ENCODE results near the gene SETBP1.

Gene SETBP1

GRCh38 chr18:44849361-44849760 lies 168.7 kb downstream of the SETBP1 start:
- DNase-seq, result no peak

- no peak for DNase-seq
These were observed 169.3 kb downstream of the SETBP1 start for GRCh38 chr18:44850001-44850400.

GRCh38 chr18:44851856-44852621 lies 171.4 kb downstream of the SETBP1 start:
- no peak for DNase-seq

GRCh38 chr18:44852818-44853217 lies 172.1 kb downstream of the SETBP1 start:
- no peak for DNase-seq

- DNase-seq, result no peak
These were observed 172.7 kb downstream of the SETBP1 start for GRCh38 chr18:44853430-44853829.

- DNase-seq, result no peak
These were observed 175.0 kb downstream of the SETBP1 start for GRCh38 chr18:44855681-44856080.

GRCh38 chr18:44856157-44856556 lies 175.5 kb downstream of the SETBP1 start:
- no peak for DNase-seq

- no peak for DNase-seq
These were observed 176.4 kb downstream of the SETBP1 start for GRCh38 chr18:44857081-44857480.

- DNase-seq, result no peak
These were observed 177.2 kb downstream of the SETBP1 start for GRCh38 chr18:44857744-44858491.

GRCh38 chr18:44859263-44859662 lies 178.6 kb downstream of the SETBP1 start:
- no peak for DNase-seq

- no peak for DNase-seq
These were observed 179.2 kb downstream of the SETBP1 start for GRCh38 chr18:44859751-44860439.

- no peak for DNase-seq
These were observed 181.4 kb downstream of the SETBP1 start for GRCh38 chr18:44862112-44862511.

GRCh38 chr18:44866103-44866502 lies 185.4 kb downstream of the SETBP1 start:
- DNase-seq, result no peak

- no peak for DNase-seq
These were observed 188.8 kb downstream of the SETBP1 start for GRCh38 chr18:44869533-44869932.

- peak; percentile 82 for DNase-seq
These were observed 190.2 kb downstream of the SETBP1 start for GRCh38 chr18:44870631-44871502.

GRCh38 chr18:44871771-44872170 lies 191.1 kb downstream of the SETBP1 start:
- no peak for DNase-seq

- DNase-seq, result no peak
These were observed 195.3 kb downstream of the SETBP1 start for GRCh38 chr18:44876024-44876423.

- no peak for DNase-seq
These were observed 196.1 kb downstream of the SETBP1 start for GRCh38 chr18:44876755-44877154.

- DNase-seq, result no peak
These were observed 197.6 kb downstream of the SETBP1 start for GRCh38 chr18:44878335-44878734.

GRCh38 chr18:44880170-44880569 lies 199.5 kb downstream of the SETBP1 start:
- DNase-seq, result no peak

GRCh38 chr18:44881461-44882162 lies 200.9 kb downstream of the SETBP1 start:
- DNase-seq, result no peak

All from islet precursor cell (in vitro differentiated cells).